Breast epithelium (tissue), 4 donors: ENCODE results near the gene ALKBH4. TPM values are rescaled to one million over a fixed set of nuclear protein-coding genes. Genes with fewer than 3 reads are reported as not detected.
"Not testable (repeated sequence)": the region's sequence is repeated elsewhere in the genome, so short reads cannot be mapped to it uniquely, and the experiment has no call there.

Experiments
- DNase-seq, 2 donors: peaks; one replicate each; pipeline ENCODE4 v3.0.0-alpha.2; 2019; ENCODE audit warnings: low spot score in 2 of 2
- H3K27ac ChIP-seq, 2 donors: fragments of 200-600 bp; sonication (generic) in 1 of 2; one replicate each; pipeline ENCODE4 v1.5.1; 2016 to 2019; ENCODE audit warnings: mild to moderate bottlenecking in 1 of 2
- H3K27me3 ChIP-seq, 2 donors: fragments of 200-600 bp; sonication (generic) in 1 of 2; one replicate each; pipeline versions ENCODE4 v1.5.1 to v1.6.0; 2017 to 2019; ENCODE audit warnings: control low read depth in 1 of 2, mild to moderate bottlenecking in 1 of 2
- H3K36me3 ChIP-seq: fragments of 200-600 bp; one replicate; pipeline ENCODE4 v1.5.1; 2019
- H3K4me1 ChIP-seq, 2 donors: fragments of 200-600 bp; sonication (generic); one replicate each; pipeline ENCODE4 v1.5.1; 2016 to 2019; ENCODE audit warnings: control low read depth in 1 of 2
- H3K4me3 ChIP-seq, 3 donors: fragments of 200-600 bp; sonication (generic); 1 replicate in 2 of 3; 2 replicates in 1 of 3; pipeline ENCODE4 v1.5.1; 2016 to 2019; ENCODE audit warnings: mild to moderate bottlenecking in 3 of 3, moderate library complexity in 2 of 3
- H3K9me3 ChIP-seq, 2 donors: fragments of 200-600 bp; sonication (generic) in 1 of 2; one replicate each; pipeline ENCODE4 v1.5.1; 2016 to 2019; ENCODE audit warnings: control low read depth in 1 of 2
- CTCF ChIP-seq, 3 donors: fragments of 450-650 bp; IDR thresholded peaks; one replicate each; pipeline ENCODE4 v1.5.1; 2016 to 2017; ENCODE audit warnings: antibody characterized with exemption in 3 of 3, mild to moderate bottlenecking in 3 of 3, moderate library complexity in 3 of 3
- POLR2A ChIP-seq: fragments of 450-650 bp; IDR thresholded peaks from one replicate; pipeline ENCODE4 v1.6.1; 2016; ENCODE audit warnings: antibody characterized with exemption, mild to moderate bottlenecking, moderate library complexity
- POLR2AphosphoS5 ChIP-seq, 3 donors: sonication (generic); formaldehyde crosslinking; IDR thresholded peaks; one replicate each; pipeline ENCODE4 v1.6.1; 2017; ENCODE audit warnings: antibody characterized with exemption in 3 of 3
- intact Hi-C: fragments of 100-400 bp; cut with DNase I; formaldehyde crosslinking; loops from one replicate; pipeline ENCODE4 v1.15.1; 2023; ENCODE audit warnings: low total_unique reads
- total RNA-seq, 3 donors: library from RNA; depleted of rRNA; stranded (reverse); fragments of >200 nt; gene quantifications; one replicate each; pipeline ENCODE4 v1.1.0, GENCODE V29; 2016

ALKBH4 gene
- 10 to 100 TPM; 15.1 to 28.5 (median 17.8) TPM for total RNA-seq

DNA sequence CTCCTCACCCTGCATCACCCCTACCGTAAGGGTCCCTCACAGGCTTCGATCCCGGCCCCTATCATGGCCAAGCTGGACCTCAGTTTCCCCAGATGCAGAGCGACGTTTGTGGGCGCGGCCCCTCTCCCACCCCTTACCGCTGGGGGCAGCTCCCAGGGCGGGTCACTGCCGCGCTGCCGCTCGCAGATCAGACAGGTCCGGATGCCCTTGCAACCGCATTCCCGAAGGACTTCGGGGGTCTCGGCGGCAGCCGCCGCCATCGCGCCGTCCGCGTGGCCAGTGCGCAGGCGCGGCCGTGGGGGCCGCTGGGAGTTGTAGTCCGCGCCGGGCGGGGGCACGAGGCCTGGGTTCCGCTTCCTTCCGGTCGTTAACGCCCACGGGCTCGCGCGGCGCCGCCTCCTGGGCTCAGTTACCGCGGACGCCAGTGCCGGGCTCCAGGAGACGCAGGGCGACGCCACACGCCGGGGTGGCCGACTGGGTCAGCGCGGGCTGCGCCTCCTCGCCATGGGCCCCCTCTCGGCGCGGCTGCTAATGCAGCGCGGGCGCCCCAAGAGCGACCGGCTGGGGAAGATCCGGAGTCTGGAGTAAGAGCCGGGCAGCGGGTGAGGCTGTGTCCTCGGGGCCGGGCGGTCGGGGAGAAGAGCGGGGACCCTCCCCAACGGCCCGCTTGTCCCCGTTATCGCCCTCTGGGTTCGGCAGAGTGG lies at the start of gene ALKBH4, which contains the start of gene LRWD1:
ALKBH4 (minus strand) TSS at position 287 of the 704 bp plus-strand sequence; CDS start at position 260, 27 bp downstream.
LRWD1 (plus strand) TSS at position 408 of the 704 bp plus-strand sequence; CDS start at position 505, 97 bp downstream.
- intact Hi-C loops: no loop called here
- DNase-seq: peak; percentile 88 to 91
- Histone ChIP-seq H3K27ac (peak within 1 kb of the TSS; percentile 71 to 84), H3K4me3 (peak within 1 kb of the TSS; percentile 94 to 100 (median 98)), H3K36me3 (no peaks in the 10 kb centered on the region), H3K4me1 (peaks cover 0 to 10% of the 10 kb centered on the region in 2 donors), H3K27me3 (no peaks in the 10 kb centered on the region), H3K9me3 (no peaks in the 10 kb centered on the region)
- no peak for TF ChIP-seq CTCF (IDR thresholded peaks at IDR 0.05)
- no peak for TF ChIP-seq POLR2A
- peak in 2 of 3 donors; percentile 74 to 76 for TF ChIP-seq POLR2AphosphoS5 (IDR thresholded peaks at IDR 0.05)

GRCh38 chr7:102512642-102513221 lies 48.1 kb upstream of the ALKBH4 start:
- peak overlapping the region; percentile 61 to 83 for H3K27ac ChIP-seq
- intact Hi-C loops, H3K36me3 ChIP-seq, H3K9me3 ChIP-seq, H3K4me1 ChIP-seq, H3K27me3 ChIP-seq: not testable (repeated sequence)
- H3K4me3 ChIP-seq: peak overlapping the region in 2 of 3 donors; percentile 24 to 39
- peak in 1 of 2 donors; percentile 44 for DNase-seq

- H3K36me3 ChIP-seq, intact Hi-C loops, H3K27me3 ChIP-seq, H3K4me1 ChIP-seq, H3K4me3 ChIP-seq, H3K27ac ChIP-seq, H3K9me3 ChIP-seq, DNase-seq: not testable (repeated sequence)
Observed at GRCh38 chr7:102511860-102512522, 47.3 kb upstream of the ALKBH4 start.

DNA sequence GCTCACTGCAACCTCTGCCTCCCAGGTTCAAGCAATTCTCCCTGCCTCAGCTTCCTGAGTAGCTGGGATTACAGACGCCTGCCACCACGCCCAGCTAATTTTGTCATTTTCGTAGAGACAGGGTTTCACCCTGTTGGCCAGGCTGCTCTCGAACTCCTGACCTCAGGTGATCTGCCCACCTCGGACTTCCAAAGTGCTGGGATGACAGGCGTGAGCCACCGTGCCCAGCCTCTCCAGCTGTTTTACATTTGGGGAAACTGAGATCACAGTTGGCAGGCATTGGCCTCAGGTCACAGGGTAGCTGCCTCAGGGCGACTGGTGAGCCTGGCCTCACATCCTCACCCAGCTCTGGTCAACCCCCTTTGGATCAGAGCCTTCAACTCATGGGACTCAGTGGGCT lies 45.9 kb upstream of the ALKBH4 start:
- H3K27ac ChIP-seq, intact Hi-C loops, H3K4me1 ChIP-seq, H3K27me3 ChIP-seq, H3K9me3 ChIP-seq, H3K36me3 ChIP-seq, H3K4me3 ChIP-seq, DNase-seq: not testable (repeated sequence)

- DNase-seq: peak in 1 of 2 donors; percentile 16
- H3K9me3 ChIP-seq, H3K36me3 ChIP-seq, intact Hi-C loops, H3K4me3 ChIP-seq, H3K4me1 ChIP-seq, H3K27ac ChIP-seq, H3K27me3 ChIP-seq: not testable (repeated sequence)
Observed at GRCh38 chr7:102507410-102508088, 42.9 kb upstream of the ALKBH4 start.

- intact Hi-C loops, H3K27me3 ChIP-seq, DNase-seq, H3K27ac ChIP-seq, H3K4me3 ChIP-seq, H3K36me3 ChIP-seq, H3K9me3 ChIP-seq, H3K4me1 ChIP-seq: not testable (repeated sequence)
Observed at GRCh38 chr7:102505298-102506185, 40.9 kb upstream of the ALKBH4 start.

- DNase-seq, intact Hi-C loops, H3K4me1 ChIP-seq, H3K9me3 ChIP-seq, H3K27ac ChIP-seq, H3K27me3 ChIP-seq, H3K4me3 ChIP-seq, H3K36me3 ChIP-seq: not testable (repeated sequence)
Observed at GRCh38 chr7:102503141-102503540, 38.5 kb upstream of the ALKBH4 start.

GRCh38 chr7:102498321-102498720 lies 33.7 kb upstream of the ALKBH4 start:
- H3K27ac ChIP-seq, intact Hi-C loops, H3K36me3 ChIP-seq, H3K4me1 ChIP-seq, DNase-seq, H3K9me3 ChIP-seq, H3K27me3 ChIP-seq, H3K4me3 ChIP-seq: not testable (repeated sequence)

- H3K27ac ChIP-seq, intact Hi-C loops, DNase-seq, H3K36me3 ChIP-seq, H3K27me3 ChIP-seq, H3K4me1 ChIP-seq, H3K4me3 ChIP-seq, H3K9me3 ChIP-seq: not testable (repeated sequence)
Observed at GRCh38 chr7:102497308-102497707, 32.6 kb upstream of the ALKBH4 start.

- H3K27me3 ChIP-seq, H3K36me3 ChIP-seq, H3K4me1 ChIP-seq, H3K27ac ChIP-seq, H3K4me3 ChIP-seq, intact Hi-C loops, H3K9me3 ChIP-seq, DNase-seq: not testable (repeated sequence)
Observed at GRCh38 chr7:102496861-102497260, 32.2 kb upstream of the ALKBH4 start.
